HFFc6 (cell line): ENCODE data around the gene EPB41. TPM values are rescaled to one million over a fixed set of nuclear protein-coding genes. Genes with fewer than 3 reads are reported as not detected.
"Not testable (repeated sequence)": the region's sequence is repeated elsewhere in the genome, so short reads cannot be mapped to it uniquely, and the experiment has no call there.

ENCODE experiments used
- DNase-seq: peaks from one replicate; pipeline ENCODE4 v3.0.0-alpha.2; 2018
- H3K27ac Mint-ChIP-seq: 2 replicates; pipeline ENCODE4 v1.8.0; 2020; ENCODE audit warnings: mild to moderate bottlenecking, mixed read lengths
- H3K27me3 Mint-ChIP-seq: 2 replicates; pipeline ENCODE4 v1.8.0; 2021; ENCODE audit warnings: mild to moderate bottlenecking, moderate library complexity, mixed read lengths; ENCODE audit not compliant: insufficient read depth
- H3K36me3 Mint-ChIP-seq: 2 replicates; pipeline ENCODE4 v1.8.0; 2021; ENCODE audit warnings: low read depth, mixed read lengths
- H3K4me1 Mint-ChIP-seq: 2 replicates; pipeline ENCODE4 v1.8.0; 2020; ENCODE audit warnings: low read depth, mixed read lengths
- H3K4me3 Mint-ChIP-seq: 2 replicates; pipeline ENCODE4 v1.8.0; 2020; ENCODE audit warnings: mild to moderate bottlenecking, moderate library complexity, mixed read lengths
- H3K9me3 Mint-ChIP-seq: 2 replicates; pipeline ENCODE4 v1.8.0; 2020; ENCODE audit warnings: mild to moderate bottlenecking, mixed read lengths
- total RNA-seq, 6 experiments: library from RNA; stranded (reverse); fragmentation: NEBNext Ultra II Directional; extraction: Animal tissue kit (Norgen Biotek cat#: 25700); gene quantifications; 2 replicates in 1 of 6; 3 replicates in 5 of 6; pipeline ENCODE4 v1.2.3, GENCODE V29; 2021
- TF ChIP-seq, protein P1 (sequence below): fragments of 200-600 bp; sonication (generic); IDR thresholded peaks from 2 replicates; pipeline ENCODE4 v1.5.0; 2021; ENCODE audit warnings: antibody characterized with exemption, mild to moderate bottlenecking

The EPB41 gene
- total RNA-seq, 6 experiments from 2014 or later = 2.4 to 8.8 (median 3.4) TPM

- Mint-ChIP-seq H3K27ac (no peak overlapping the region), H3K27me3 (peaks cover 2% of the 10 kb centered on the region), H3K9me3 (no peaks in the 10 kb centered on the region), H3K4me3 (no peak overlapping the region), H3K4me1 (no peaks in the 10 kb centered on the region), H3K36me3 (no peaks in the 10 kb centered on the region)
- TF ChIP-seq, protein P1, sequence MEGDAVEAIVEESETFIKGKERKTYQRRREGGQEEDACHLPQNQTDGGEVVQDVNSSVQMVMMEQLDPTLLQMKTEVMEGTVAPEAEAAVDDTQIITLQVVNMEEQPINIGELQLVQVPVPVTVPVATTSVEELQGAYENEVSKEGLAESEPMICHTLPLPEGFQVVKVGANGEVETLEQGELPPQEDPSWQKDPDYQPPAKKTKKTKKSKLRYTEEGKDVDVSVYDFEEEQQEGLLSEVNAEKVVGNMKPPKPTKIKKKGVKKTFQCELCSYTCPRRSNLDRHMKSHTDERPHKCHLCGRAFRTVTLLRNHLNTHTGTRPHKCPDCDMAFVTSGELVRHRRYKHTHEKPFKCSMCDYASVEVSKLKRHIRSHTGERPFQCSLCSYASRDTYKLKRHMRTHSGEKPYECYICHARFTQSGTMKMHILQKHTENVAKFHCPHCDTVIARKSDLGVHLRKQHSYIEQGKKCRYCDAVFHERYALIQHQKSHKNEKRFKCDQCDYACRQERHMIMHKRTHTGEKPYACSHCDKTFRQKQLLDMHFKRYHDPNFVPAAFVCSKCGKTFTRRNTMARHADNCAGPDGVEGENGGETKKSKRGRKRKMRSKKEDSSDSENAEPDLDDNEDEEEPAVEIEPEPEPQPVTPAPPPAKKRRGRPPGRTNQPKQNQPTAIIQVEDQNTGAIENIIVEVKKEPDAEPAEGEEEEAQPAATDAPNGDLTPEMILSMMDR = no peak
- DNase-seq = no peak
Measured at GRCh38 chr1:29043274-29043965, 129.1 kb downstream of the EPB41 start.

- Mint-ChIP-seq H3K9me3 (no peaks in the 10 kb centered on the region), H3K4me3 (no peak overlapping the region), H3K27me3 (peaks cover 2% of the 10 kb centered on the region), H3K27ac (no peak overlapping the region), H3K4me1 (no peaks in the 10 kb centered on the region), H3K36me3 (no peaks in the 10 kb centered on the region)
- DNase-seq = no peak
- TF ChIP-seq, protein P1 = no peak
Measured at GRCh38 chr1:29044010-29044409, 129.6 kb downstream of the EPB41 start.

- not testable (repeated sequence) for H3K27me3 Mint-ChIP-seq, DNase-seq, H3K4me1 Mint-ChIP-seq, H3K36me3 Mint-ChIP-seq, H3K4me3 Mint-ChIP-seq, H3K27ac Mint-ChIP-seq, H3K9me3 Mint-ChIP-seq
Measured at GRCh38 chr1:29045663-29046062, 131.3 kb downstream of the EPB41 start.

GRCh38 chr1:29047142-29047541 lies 132.8 kb downstream of the EPB41 start:
- Mint-ChIP-seq H3K27me3 (peaks cover 2% of the 10 kb centered on the region), H3K9me3 (no peaks in the 10 kb centered on the region), H3K36me3 (no peaks in the 10 kb centered on the region), H3K4me3 (no peak overlapping the region), H3K4me1 (no peaks in the 10 kb centered on the region; the same call in 1 of the 2 replicates), H3K27ac (no peak overlapping the region)
- no peak for DNase-seq
- TF ChIP-seq, protein P1 = no peak

DNA sequence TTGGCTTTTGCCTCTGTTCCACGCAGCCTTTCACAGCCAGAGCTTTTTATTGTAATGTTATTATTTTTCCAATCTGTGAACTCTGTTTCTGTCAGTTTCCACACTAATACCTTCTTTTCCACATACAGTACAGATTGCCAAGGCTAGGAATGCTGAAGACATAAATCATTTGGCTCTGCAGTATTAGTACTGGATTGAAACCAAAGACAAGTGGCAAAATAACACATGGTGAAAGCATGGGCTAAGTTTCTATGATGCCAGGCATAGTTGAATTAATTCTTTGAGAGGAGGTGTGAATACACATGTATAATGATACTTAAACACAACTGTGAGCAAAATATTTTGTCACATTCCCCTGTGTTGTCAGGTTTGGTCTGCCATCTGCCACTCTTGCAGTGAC lies 135.8 kb downstream of the EPB41 start:
- no peak overlapping the region for H3K27ac Mint-ChIP-seq
- no peaks in the 10 kb centered on the region for H3K36me3 Mint-ChIP-seq
- TF ChIP-seq, protein P1 = no peak
- H3K4me1 Mint-ChIP-seq = no peaks in the 10 kb centered on the region; the same call in 1 of the 2 replicates
- peak; percentile 1 for DNase-seq
- H3K4me3 Mint-ChIP-seq = no peak overlapping the region
- no peaks in the 10 kb centered on the region for H3K27me3 Mint-ChIP-seq
- H3K9me3 Mint-ChIP-seq = no peaks in the 10 kb centered on the region

DNA sequence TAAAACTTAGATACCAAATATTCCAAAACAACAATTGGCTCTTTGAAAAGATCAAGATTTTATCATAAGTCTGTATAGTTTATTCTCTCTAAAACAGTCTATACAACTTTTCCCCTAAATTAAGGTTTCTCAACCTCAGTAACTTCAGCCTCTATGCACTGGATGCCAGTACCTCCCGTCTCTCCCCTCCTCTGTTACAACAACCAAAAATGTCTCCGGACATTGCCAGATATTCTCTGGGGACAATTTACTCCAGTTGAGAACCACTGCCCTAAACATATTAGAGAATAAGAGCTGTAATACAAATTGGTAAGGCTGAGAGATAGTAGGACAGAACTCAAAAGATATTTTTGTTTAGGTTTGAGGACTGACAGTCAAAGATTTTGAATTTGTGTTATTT lies 137.7 kb downstream of the EPB41 start:
- no peaks in the 10 kb centered on the region; the same call in 1 of the 2 replicates for H3K4me1 Mint-ChIP-seq
- no peaks in the 10 kb centered on the region for H3K9me3 Mint-ChIP-seq
- H3K36me3 Mint-ChIP-seq = no peaks in the 10 kb centered on the region
- no peak overlapping the region for H3K27ac Mint-ChIP-seq
- H3K27me3 Mint-ChIP-seq = no peaks in the 10 kb centered on the region; the same call in 1 of the 2 replicates
- H3K4me3 Mint-ChIP-seq = no peak overlapping the region
- no peak for DNase-seq
- TF ChIP-seq, protein P1 = no peak
